Thymus (tissue), 11 donors: ENCODE measurements around the gene AMBP. TPM values are rescaled to one million over a fixed set of nuclear protein-coding genes. Genes with fewer than 3 reads are reported as not detected.

ENCODE experiments used
- DNase-seq, 9 donors: peaks; one replicate each; pipeline ENCODE4 v3.0.0-alpha.2; 2013; ENCODE audit warnings: low spot score in 9 of 9, low read depth in 6 of 9, missing footprints in 1 of 9
- H3K27ac ChIP-seq, 2 donors: one replicate each; pipeline ENCODE4 v1.5.1; 2013; ENCODE audit warnings: control low read depth in 1 of 2, low read depth in 1 of 2, low read length in 1 of 2, mild to moderate bottlenecking in 1 of 2, moderate library complexity in 1 of 2
- H3K27me3 ChIP-seq, 2 donors: one replicate each; pipeline ENCODE4 v1.5.1; 2013; ENCODE audit warnings: low read length in 1 of 2; ENCODE audit not compliant: control insufficient read depth in 2 of 2, insufficient read depth in 1 of 2
- H3K36me3 ChIP-seq, 2 donors: one replicate each; pipeline ENCODE4 v1.5.1; 2013; ENCODE audit warnings: low read length in 1 of 2, mild to moderate bottlenecking in 1 of 2, moderate library complexity in 1 of 2; ENCODE audit not compliant: control insufficient read depth in 2 of 2, insufficient read depth in 2 of 2
- H3K4me1 ChIP-seq, 2 donors: one replicate each; pipeline ENCODE4 v1.5.1; 2013; ENCODE audit warnings: low read length in 2 of 2; ENCODE audit not compliant: control insufficient read depth in 2 of 2, insufficient read depth in 2 of 2
- H3K4me3 ChIP-seq, 2 donors: one replicate each; pipeline ENCODE4 v1.5.1; 2013; ENCODE audit warnings: low read length in 2 of 2, control low read depth in 1 of 2, mild to moderate bottlenecking in 1 of 2
- H3K9me3 ChIP-seq, 2 donors: one replicate each; pipeline ENCODE4 v1.5.1; 2013; ENCODE audit warnings: low read length in 1 of 2, mild to moderate bottlenecking in 1 of 2; ENCODE audit not compliant: control insufficient read depth in 2 of 2, insufficient read depth in 1 of 2
- WGBS: extraction: QIAGEN DNeasy Blood & Tissue Kit; methylation state at CpG from one replicate; pipeline ENCODE4 v1.1.7; 2013; 5-methylcytosine and 5-hydroxymethylcytosine counted together
- polyA plus RNA-seq: library from polyadenylated mRNA; stranded (reverse); fragments of 200-250 nt; gene quantifications from one replicate; pipeline ENCODE4 v1.2.3, GENCODE V29; 2013
- total RNA-seq: library from RNA; stranded (reverse); fragments of 120-200 nt; gene quantifications from one replicate; pipeline ENCODE4 v1.2.4, GENCODE V29; 2013
- donor health status: healthy.

Gene AMBP
- total and polyA plus RNA-seq, 2 donors: 0.38 to 0.82 TPM

GRCh38 chr9:114058688-114059046 is 19.4 kb downstream of the AMBP start:
- no peaks in the 10 kb centered on the region for H3K27me3 ChIP-seq
- no peak overlapping the region for H3K4me3 ChIP-seq
- H3K4me1 ChIP-seq: no peaks in the 10 kb centered on the region
- no peaks in the 10 kb centered on the region for H3K9me3 ChIP-seq
- DNase-seq: no peak
- 82% methylated on average over 4 of the region's 4 CpGs for WGBS
- H3K27ac ChIP-seq: no peak overlapping the region
- H3K36me3 ChIP-seq: no peaks in the 10 kb centered on the region

- Histone ChIP-seq H3K36me3 (no peaks in the 10 kb centered on the region), H3K27ac (no peak overlapping the region), H3K27me3 (no peaks in the 10 kb centered on the region), H3K4me3 (no peak overlapping the region), H3K4me1 (no peaks in the 10 kb centered on the region), H3K9me3 (no peaks in the 10 kb centered on the region)
- no peak for DNase-seq
- WGBS: 83% methylated on average over 7 of the region's 7 CpGs
Measured at GRCh38 chr9:114057161-114057885, 20.8 kb downstream of the AMBP start.

- Histone ChIP-seq H3K36me3 (no peaks in the 10 kb centered on the region), H3K4me3 (no peak overlapping the region), H3K9me3 (no peaks in the 10 kb centered on the region), H3K27me3 (no peaks in the 10 kb centered on the region), H3K27ac (no peak overlapping the region), H3K4me1 (no peaks in the 10 kb centered on the region)
- DNase-seq: no peak
- whole genome bisulfite sequencing: 96% methylated on average over 5 of the region's 5 CpGs
Measured at GRCh38 chr9:114056527-114056926, 21.6 kb downstream of the AMBP start.

GRCh38 chr9:114055894-114056293 is 22.2 kb downstream of the AMBP start:
- no peaks in the 10 kb centered on the region for H3K4me1 ChIP-seq
- no peak for DNase-seq
- H3K27me3 ChIP-seq: no peaks in the 10 kb centered on the region
- WGBS: 95% methylated on average over 7 of the region's 7 CpGs
- H3K9me3 ChIP-seq: no peaks in the 10 kb centered on the region
- H3K4me3 ChIP-seq: no peak overlapping the region
- no peaks in the 10 kb centered on the region for H3K36me3 ChIP-seq
- H3K27ac ChIP-seq: no peak overlapping the region

- Histone ChIP-seq H3K36me3 (no peaks in the 10 kb centered on the region), H3K27me3 (no peaks in the 10 kb centered on the region)
- no peak for DNase-seq
Measured at GRCh38 chr9:114055061-114055460, 23.0 kb downstream of the AMBP start.

GRCh38 chr9:114054191-114054690 is 23.9 kb downstream of the AMBP start:
- H3K36me3 ChIP-seq: peaks cover 0 to 4% of the 10 kb centered on the region in 2 donors
- no peak overlapping the region for H3K27ac ChIP-seq
- H3K27me3 ChIP-seq: no peaks in the 10 kb centered on the region
- H3K9me3 ChIP-seq: no peaks in the 10 kb centered on the region
- 93% methylated on average over 10 of the region's 10 CpGs for WGBS
- H3K4me1 ChIP-seq: no peaks in the 10 kb centered on the region
- no peak overlapping the region for H3K4me3 ChIP-seq
- no peak for DNase-seq

More at GRCh38 chr9:114055061-114055460, 23.0 kb downstream of the AMBP start:
- WGBS: 98% methylated on average over 18 of the region's 18 CpGs
- no peaks in the 10 kb centered on the region for H3K4me1 ChIP-seq
- no peak overlapping the region for H3K4me3 ChIP-seq
- H3K27ac ChIP-seq: no peak overlapping the region
- H3K9me3 ChIP-seq: no peaks in the 10 kb centered on the region

- Histone ChIP-seq H3K4me1 (no peaks in the 10 kb centered on the region), H3K9me3 (no peaks in the 10 kb centered on the region), H3K27me3 (no peaks in the 10 kb centered on the region), H3K36me3 (peaks cover 0 to 9% of the 10 kb centered on the region in 2 donors), H3K4me3 (no peak overlapping the region), H3K27ac (no peak overlapping the region)
- DNase-seq: no peak
- WGBS: 98% methylated on average over 8 of the region's 8 CpGs
Measured at GRCh38 chr9:114053246-114054005, 24.7 kb downstream of the AMBP start.

- peaks cover 3 to 9% of the 10 kb centered on the region in 2 donors for H3K36me3 ChIP-seq
- H3K9me3 ChIP-seq: no peaks in the 10 kb centered on the region
- no peaks in the 10 kb centered on the region for H3K4me1 ChIP-seq
- no peak overlapping the region for H3K27ac ChIP-seq
- WGBS: 90% methylated on average over 7 of the region's 7 CpGs
- H3K27me3 ChIP-seq: no peaks in the 10 kb centered on the region
- no peak overlapping the region for H3K4me3 ChIP-seq
- DNase-seq: no peak
Measured at GRCh38 chr9:114051706-114052105, 26.4 kb downstream of the AMBP start.

GRCh38 chr9:114051281-114051680 is 26.8 kb downstream of the AMBP start:
- H3K9me3 ChIP-seq: no peaks in the 10 kb centered on the region
- no peaks in the 10 kb centered on the region for H3K4me1 ChIP-seq
- 98% methylated on average over 15 of the region's 15 CpGs for WGBS
- no peak overlapping the region for H3K4me3 ChIP-seq
- H3K27me3 ChIP-seq: no peaks in the 10 kb centered on the region
- H3K27ac ChIP-seq: no peak overlapping the region
- DNase-seq: no peak
- H3K36me3 ChIP-seq: peaks cover 3 to 9% of the 10 kb centered on the region in 2 donors
